B cell (primary cell): ENCODE measurements around the gene ERVH48-1. TPM values are rescaled to one million over a fixed set of nuclear protein-coding genes. Genes with fewer than 3 reads are reported as not detected.
"Not testable (repeated sequence)": the region's sequence is repeated elsewhere in the genome, so short reads cannot be mapped to it uniquely, and the experiment has no call there.

Experiments used
- ATAC-seq: fragments of 200-7000 bp; cut with Tn5 transposase; one replicate; pipeline ENCODE4 v1.10.0; 2021; ENCODE audit warnings: low read depth, mild to moderate bottlenecking, moderate number of reproducible peaks, moderate library complexity
- CTCF ChIA-PET: fragments of 350-600 bp; sonication (Branson Sonifier 250); formaldehyde crosslinking; loops from one replicate; lab custom pipeline; 2021; ENCODE audit warnings: antibody characterized with exemption, inconsistent platforms; lab: Charles Lee
- POLR2A ChIA-PET: fragments of 350-600 bp; sonication (Branson Sonifier 250); formaldehyde crosslinking; loops from one replicate; lab custom pipeline; 2021; ENCODE audit warnings: antibody characterized with exemption; lab: Charles Lee
- DNase-seq: peaks from one replicate; pipeline ENCODE4 v3.0.0; 2013
- H2AFZ ChIP-seq: 2 replicates; pipeline ENCODE4 v1.6.1; 2012; ENCODE audit warnings: mild to moderate bottlenecking, low read depth, low read length; ENCODE audit not compliant: insufficient read depth, poor library complexity, severe bottlenecking
- H3K27ac ChIP-seq, 2 donors: 1 replicate in 1 of 2; 2 replicates in 1 of 2; pipeline ENCODE4 v1.5.1; 2012 to 2013; ENCODE audit warnings: low read length in 2 of 2, mild to moderate bottlenecking in 2 of 2, moderate library complexity in 1 of 2
- H3K27me3 ChIP-seq, 4 experiments: fragments of 200-600 bp in 1 of 4; sonication (generic) in 1 of 4; replicated peaks in 1 of 4; 1 replicate in 2 of 4; 2 replicates in 2 of 4; pipeline versions ENCODE4 v1.6.1 to v1.7.0; 2013 to 2016; ENCODE audit warnings: low read length in 3 of 4, mild to moderate bottlenecking in 2 of 4, mixed read lengths in 1 of 4, moderate library complexity in 1 of 4; ENCODE audit not compliant: insufficient read depth in 4 of 4, control insufficient read depth in 3 of 4; ENCODE audit errors: control extremely low read depth in 1 of 4
- H3K36me3 ChIP-seq, 2 experiments: replicated peaks in 1 of 2; 1 replicate in 1 of 2; 2 replicates in 1 of 2; pipeline versions ENCODE4 v1.6.1 to v1.7.1; 2013; ENCODE audit warnings: low read length in 1 of 2; ENCODE audit not compliant: insufficient read depth in 2 of 2, control insufficient read depth in 1 of 2; ENCODE audit errors: control extremely low read depth in 1 of 2, extremely low read depth in 1 of 2
- H3K4me1 ChIP-seq, 2 donors: fragments of 200-600 bp in 1 of 2; sonication (generic) in 1 of 2; 1 replicate in 1 of 2; 2 replicates in 1 of 2; pipeline versions ENCODE4 v1.5.1 to v1.6.1; 2013 to 2017; ENCODE audit warnings: low read length in 2 of 2; ENCODE audit not compliant: control insufficient read depth in 2 of 2, insufficient read depth in 2 of 2
- H3K4me2 ChIP-seq: replicated peaks from 2 replicates; pipeline ENCODE3; 2012; ENCODE audit warnings: mild to moderate bottlenecking, low read depth, low read length; ENCODE audit not compliant: poor library complexity, severe bottlenecking
- H3K4me3 ChIP-seq, 5 experiments: fragments of 200-600 bp in 1 of 5; sonication (generic) in 1 of 5; 1 replicate in 3 of 5; 2 replicates in 2 of 5; pipeline versions ENCODE4 v1.5.1 to v1.7.0; 2011 to 2016; ENCODE audit warnings: low read length in 4 of 5, mild to moderate bottlenecking in 4 of 5, low read depth in 2 of 5, control low read depth in 1 of 5, moderate library complexity in 1 of 5; ENCODE audit not compliant: insufficient read depth in 1 of 5; ENCODE audit errors: control extremely low read depth in 1 of 5, extremely low read depth in 1 of 5
- H3K79me2 ChIP-seq: fragments of 200-600 bp; sonication (generic); one replicate; pipeline ENCODE4 v1.6.0; 2016; ENCODE audit warnings: low read length; ENCODE audit not compliant: control insufficient read depth, insufficient read depth
- H3K9ac ChIP-seq: fragments of 200-600 bp; sonication (generic); 2 replicates; pipeline ENCODE4 v1.6.1; 2017; ENCODE audit warnings: mild to moderate bottlenecking, low read length, moderate library complexity
- H3K9me3 ChIP-seq, 3 donors: one replicate each; pipeline versions ENCODE4 v1.6.1 to v1.7.1; 2013; ENCODE audit warnings: low read length in 2 of 3; ENCODE audit not compliant: control insufficient read depth in 2 of 3, insufficient read depth in 1 of 3; ENCODE audit errors: control extremely low read depth in 1 of 3
- H4K20me1 ChIP-seq: 2 replicates; pipeline ENCODE4 v1.6.0; 2012; ENCODE audit warnings: mild to moderate bottlenecking, low read length; ENCODE audit not compliant: insufficient read depth, control insufficient read depth, poor library complexity, severe bottlenecking
- H3K27ac Mint-ChIP-seq: one replicate; pipeline ENCODE4 v1.8.0; 2021; ENCODE audit warnings: mixed read lengths
- H3K27me3 Mint-ChIP-seq: one replicate; pipeline ENCODE4 v1.8.0; 2021; ENCODE audit warnings: mixed read lengths
- H3K4me1 Mint-ChIP-seq: one replicate; pipeline ENCODE4 v1.8.0; 2021; ENCODE audit warnings: mixed read lengths
- H3K4me3 Mint-ChIP-seq: one replicate; pipeline ENCODE4 v1.8.0; 2021; ENCODE audit warnings: mixed read lengths
- H3K9me3 Mint-ChIP-seq: one replicate; pipeline ENCODE4 v1.8.0; 2022; ENCODE audit warnings: mixed read lengths; ENCODE audit not compliant: insufficient read depth
- EZH2 ChIP-seq: IDR thresholded peaks from 2 replicates; pipeline ENCODE4 v1.6.1; 2012; ENCODE audit warnings: borderline replicate concordance, low read depth, mild to moderate bottlenecking, moderate library complexity, low read length; ENCODE audit not compliant: insufficient read depth, poor library complexity, severe bottlenecking
- WGBS: methylation state at CpG from one replicate; pipeline ENCODE4 v1.1.5; 2013; ENCODE audit warnings: missing lambda C conversion rate; ENCODE audit not compliant: insufficient coverage; 5-methylcytosine and 5-hydroxymethylcytosine counted together
- intact Hi-C: fragments of 100-400 bp; cut with micrococcal nuclease; formaldehyde crosslinking; loops from one replicate; pipeline ENCODE4 v1.10.0; 2022
- polyA plus RNA-seq: library from polyadenylated mRNA; depleted of rRNA; stranded (reverse); fragments of >200 nt; gene quantifications from 2 replicates; pipeline ENCODE4 v1.2.3, GENCODE V29; 2012
- total RNA-seq, 2 donors: library from RNA; stranded (reverse); fragments of 120-200 nt in 1 of 2; gene quantifications; 1 replicate in 1 of 2; 2 replicates in 1 of 2; pipeline versions ENCODE4 v1.2.3 to v1.2.4, GENCODE V29; 2013 to 2022
- TF ChIP-seq, protein P1 (sequence below): fragments of 200-600 bp; IDR thresholded peaks from one replicate; pipeline ENCODE4 v1.8.0; 2022; ENCODE audit warnings: antibody characterized with exemption, mild to moderate bottlenecking

ERVH48-1 gene
- total and polyA plus RNA-seq, 2 donors (not counting 1 experiment from before 2014, with no cell fraction given): not detected

- intact Hi-C loops: no loop called here
- H3K4me2 ChIP-seq: no peak overlapping the region
- Mint-ChIP-seq H3K27me3 (no peaks in the 10 kb centered on the region), H3K4me1 (peaks cover 4% of the 10 kb centered on the region), H3K27ac (no peak overlapping the region), H3K4me3 (no peak overlapping the region), H3K9me3 (no peaks in the 10 kb centered on the region)
- no peak overlapping the region for H3K4me3 ChIP-seq
- H3K79me2 ChIP-seq: no peaks in the 10 kb centered on the region
- TF ChIP-seq, protein P1, sequence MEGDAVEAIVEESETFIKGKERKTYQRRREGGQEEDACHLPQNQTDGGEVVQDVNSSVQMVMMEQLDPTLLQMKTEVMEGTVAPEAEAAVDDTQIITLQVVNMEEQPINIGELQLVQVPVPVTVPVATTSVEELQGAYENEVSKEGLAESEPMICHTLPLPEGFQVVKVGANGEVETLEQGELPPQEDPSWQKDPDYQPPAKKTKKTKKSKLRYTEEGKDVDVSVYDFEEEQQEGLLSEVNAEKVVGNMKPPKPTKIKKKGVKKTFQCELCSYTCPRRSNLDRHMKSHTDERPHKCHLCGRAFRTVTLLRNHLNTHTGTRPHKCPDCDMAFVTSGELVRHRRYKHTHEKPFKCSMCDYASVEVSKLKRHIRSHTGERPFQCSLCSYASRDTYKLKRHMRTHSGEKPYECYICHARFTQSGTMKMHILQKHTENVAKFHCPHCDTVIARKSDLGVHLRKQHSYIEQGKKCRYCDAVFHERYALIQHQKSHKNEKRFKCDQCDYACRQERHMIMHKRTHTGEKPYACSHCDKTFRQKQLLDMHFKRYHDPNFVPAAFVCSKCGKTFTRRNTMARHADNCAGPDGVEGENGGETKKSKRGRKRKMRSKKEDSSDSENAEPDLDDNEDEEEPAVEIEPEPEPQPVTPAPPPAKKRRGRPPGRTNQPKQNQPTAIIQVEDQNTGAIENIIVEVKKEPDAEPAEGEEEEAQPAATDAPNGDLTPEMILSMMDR: no peak
- TF ChIP-seq EZH2: no peak
- H4K20me1 ChIP-seq: no peaks in the 10 kb centered on the region
- no peak overlapping the region for H2AFZ ChIP-seq
- no peak for DNase-seq
- WGBS: 97% methylated on average over 2 of the region's 6 CpGs
- ChIA-PET CTCF (no interaction called here), POLR2A (no interaction called here)
- H3K27ac ChIP-seq: no peak overlapping the region
- H3K36me3 ChIP-seq: no peaks in the 10 kb centered on the region
- no peaks in the 10 kb centered on the region for H3K9me3 ChIP-seq
- H3K27me3 ChIP-seq: no peaks in the 10 kb centered on the region
- ATAC-seq: no peak
- H3K9ac ChIP-seq: no peak overlapping the region
- peaks cover 7 to 9% of the 10 kb centered on the region in 2 donors for H3K4me1 ChIP-seq
Observed at GRCh38 chr21:42969193-42969600, 43.8 kb upstream of the ERVH48-1 start.

GRCh38 chr21:42967616-42968015 is 42.2 kb upstream of the ERVH48-1 start:
- H3K27ac Mint-ChIP-seq, H3K36me3 ChIP-seq, H2AFZ ChIP-seq, H3K9ac ChIP-seq, ATAC-seq, H3K27me3 ChIP-seq, CTCF ChIA-PET, H3K4me2 ChIP-seq, H3K79me2 ChIP-seq, H4K20me1 ChIP-seq, H3K27ac ChIP-seq, H3K4me3 Mint-ChIP-seq, H3K4me1 Mint-ChIP-seq, H3K9me3 Mint-ChIP-seq, H3K4me3 ChIP-seq, intact Hi-C loops, H3K4me1 ChIP-seq, DNase-seq, H3K27me3 Mint-ChIP-seq, POLR2A ChIA-PET, H3K9me3 ChIP-seq: not testable (repeated sequence)
- 96% methylated on average over 9 of the region's 9 CpGs for WGBS
